Measurements from ENCODE around the gene SYNPO2.
A peak's percentile ranks its signal among the peaks of the same experiment; 100 is the strongest.
"Not testable (repeated sequence)": the region's sequence is repeated elsewhere in the genome, so short reads cannot be mapped to it uniquely, and the experiment has no call there.

Gene SYNPO2

DNA sequence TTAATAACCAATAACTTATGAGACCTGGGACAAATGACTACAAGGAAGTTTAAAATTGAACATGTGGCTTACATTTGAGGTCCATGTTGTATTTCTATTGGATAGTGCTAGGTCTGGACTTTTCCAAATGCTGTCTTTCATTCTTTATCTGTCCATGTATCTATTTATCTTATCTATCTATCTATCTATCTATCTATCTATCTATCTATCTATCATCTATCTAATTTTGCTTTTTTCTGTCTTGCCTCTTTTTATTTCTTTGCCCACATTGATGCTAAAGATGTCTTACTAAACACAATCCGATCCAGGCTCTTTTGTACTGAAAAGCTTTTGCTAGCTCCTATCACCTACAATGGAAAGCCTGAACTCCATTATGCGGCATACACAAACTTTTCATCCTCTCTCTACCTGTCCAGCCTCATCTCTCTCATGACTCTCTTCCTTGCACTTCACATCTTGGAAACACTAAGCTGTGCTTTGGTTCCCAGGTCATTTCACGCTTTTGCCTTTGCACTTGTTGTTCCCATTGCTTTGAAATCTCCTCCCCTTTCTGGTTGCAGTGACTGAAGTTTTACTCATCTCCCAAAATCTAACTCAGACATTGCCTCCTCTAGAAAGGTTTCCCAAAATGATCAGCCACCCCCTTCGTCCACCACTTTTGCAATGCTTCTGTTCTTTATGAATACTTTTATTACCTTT is 107.2 kb downstream of the SYNPO2 start:
- H3K9ac ChIP-seq (ENCODE audit: low read length), result no peak overlapping the region

DNA sequence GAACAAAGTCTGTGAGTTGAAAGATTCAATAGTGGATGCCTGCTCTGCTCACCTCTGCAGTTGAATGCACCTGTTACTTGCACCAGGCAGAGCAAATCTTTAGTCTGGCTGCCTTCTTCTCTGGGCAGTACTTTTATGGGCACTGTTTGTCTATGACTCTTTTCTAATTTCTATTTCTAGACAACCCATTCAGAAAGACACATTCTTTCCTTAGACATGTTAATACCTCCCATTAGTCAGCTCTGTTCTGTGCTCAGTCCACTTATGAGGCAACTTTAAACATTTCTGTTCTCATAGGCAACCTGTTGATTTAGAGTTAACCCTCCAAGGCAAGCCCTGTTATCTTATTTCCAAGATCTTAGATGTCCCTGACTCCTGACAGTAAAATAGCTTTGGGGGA is 108.9 kb downstream of the SYNPO2 start:
- H3K4me1 ChIP-seq (ENCODE audit: control insufficient read depth, insufficient read depth, low read length), result peaks cover 57% of the 10 kb centered on the region
- no peaks in the 10 kb centered on the region for H3K27me3 ChIP-seq (ENCODE audit: control insufficient read depth, insufficient read depth, low read length)
- H3K4me3 ChIP-seq (ENCODE audit: low read length), result no peak overlapping the region
- H3K36me3 ChIP-seq (ENCODE audit: control insufficient read depth, insufficient read depth, low read length), result no peaks in the 10 kb centered on the region
- H3K9ac ChIP-seq (ENCODE audit: low read length), result no peak overlapping the region
- peak overlapping the region; percentile 76 for H3K27ac ChIP-seq (ENCODE audit: low read depth, low read length)

More for the DNA sequence above, 107.2 kb downstream of the SYNPO2 start:
- no peak overlapping the region for H3K4me3 ChIP-seq (ENCODE audit: low read length)
- H3K27me3 ChIP-seq (ENCODE audit: control insufficient read depth, insufficient read depth, low read length), result no peaks in the 10 kb centered on the region
- H3K36me3 ChIP-seq (ENCODE audit: control insufficient read depth, insufficient read depth, low read length), result no peaks in the 10 kb centered on the region
- peak overlapping the region; percentile 80 for H3K27ac ChIP-seq (ENCODE audit: low read depth, low read length)
- peaks cover 58% of the 10 kb centered on the region for H3K4me1 ChIP-seq (ENCODE audit: control insufficient read depth, insufficient read depth, low read length)

DNA sequence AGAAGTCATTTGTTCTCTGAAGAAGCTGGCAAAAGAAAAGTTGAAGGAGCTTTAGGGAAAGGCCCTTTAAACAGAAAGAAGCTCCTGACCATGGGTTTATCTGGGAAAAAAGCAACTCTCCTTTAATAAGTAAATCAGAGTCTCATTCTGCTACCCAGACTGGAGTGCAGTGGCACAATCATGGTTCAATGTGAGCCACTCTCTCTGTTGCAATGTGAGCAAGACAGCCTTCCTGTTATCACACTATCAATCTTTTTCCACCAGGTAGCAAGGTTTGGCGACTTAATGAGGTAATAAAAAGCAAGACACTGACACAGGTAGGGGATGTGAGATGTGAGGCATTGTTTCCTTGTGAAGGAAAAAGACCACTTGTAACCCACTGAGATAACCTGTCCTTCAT is 111.3 kb downstream of the SYNPO2 start:
- H3K9ac ChIP-seq (ENCODE audit: low read length), result no peak overlapping the region
- H3K4me1 ChIP-seq (ENCODE audit: control insufficient read depth, insufficient read depth, low read length), result peaks cover 47% of the 10 kb centered on the region
- H3K27ac ChIP-seq (ENCODE audit: low read depth, low read length), result peak overlapping the region; percentile 82
- no peak overlapping the region for H3K4me3 ChIP-seq (ENCODE audit: low read length)
- no peaks in the 10 kb centered on the region for H3K36me3 ChIP-seq (ENCODE audit: control insufficient read depth, insufficient read depth, low read length)
- no peaks in the 10 kb centered on the region for H3K27me3 ChIP-seq (ENCODE audit: control insufficient read depth, insufficient read depth, low read length)

GRCh38 chr4:119000400-119000799 is 111.7 kb downstream of the SYNPO2 start:
- Histone ChIP-seq H3K36me3 (ENCODE audit: control insufficient read depth, insufficient read depth, low read length) (no peaks in the 10 kb centered on the region), H3K27ac (ENCODE audit: low read depth, low read length) (peak overlapping the region; percentile 82), H3K27me3 (ENCODE audit: control insufficient read depth, insufficient read depth, low read length) (no peaks in the 10 kb centered on the region), H3K4me3 (ENCODE audit: low read length) (no peak overlapping the region), H3K4me1 (ENCODE audit: control insufficient read depth, insufficient read depth, low read length) (peaks cover 45% of the 10 kb centered on the region), H3K9ac (ENCODE audit: low read length) (no peak overlapping the region)

GRCh38 chr4:119002476-119002875 is 113.8 kb downstream of the SYNPO2 start:
- no peaks in the 10 kb centered on the region for H3K27me3 ChIP-seq (ENCODE audit: control insufficient read depth, insufficient read depth, low read length)
- peak overlapping the region; percentile 73 for H3K27ac ChIP-seq (ENCODE audit: low read depth, low read length)
- no peaks in the 10 kb centered on the region for H3K36me3 ChIP-seq (ENCODE audit: control insufficient read depth, insufficient read depth, low read length)
- no peak overlapping the region for H3K4me3 ChIP-seq (ENCODE audit: low read length)
- peaks cover 46% of the 10 kb centered on the region for H3K4me1 ChIP-seq (ENCODE audit: control insufficient read depth, insufficient read depth, low read length)
- no peak overlapping the region for H3K9ac ChIP-seq (ENCODE audit: low read length)

DNA sequence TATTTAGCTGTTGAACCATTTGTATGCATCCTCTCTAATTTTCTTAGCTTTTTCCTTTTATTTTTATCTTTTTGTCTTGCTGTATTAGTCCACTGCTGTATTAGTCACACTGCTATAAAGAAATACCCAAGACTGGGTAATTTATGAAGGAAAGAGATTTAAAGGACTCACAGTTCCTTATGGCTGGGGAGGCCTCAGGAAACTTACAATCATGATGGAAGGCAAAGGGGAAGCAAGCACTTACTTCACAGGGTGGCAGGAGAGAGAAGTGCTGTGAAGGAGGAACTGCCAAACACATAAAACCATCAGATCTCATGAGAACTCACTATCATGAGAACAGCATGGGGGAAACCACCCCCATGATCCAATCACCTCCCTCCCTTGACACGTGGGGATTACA is 114.3 kb downstream of the SYNPO2 start:
- not testable (repeated sequence) for H3K36me3 ChIP-seq (ENCODE audit: control insufficient read depth, insufficient read depth, low read length); H3K4me3 ChIP-seq (ENCODE audit: low read length); H3K9ac ChIP-seq (ENCODE audit: low read length); H3K27me3 ChIP-seq (ENCODE audit: control insufficient read depth, insufficient read depth, low read length)
- H3K4me1 ChIP-seq (ENCODE audit: control insufficient read depth, insufficient read depth, low read length), result peaks cover 46% of the 10 kb centered on the region
- H3K27ac ChIP-seq (ENCODE audit: low read depth, low read length), result peak overlapping the region; percentile 73

DNA sequence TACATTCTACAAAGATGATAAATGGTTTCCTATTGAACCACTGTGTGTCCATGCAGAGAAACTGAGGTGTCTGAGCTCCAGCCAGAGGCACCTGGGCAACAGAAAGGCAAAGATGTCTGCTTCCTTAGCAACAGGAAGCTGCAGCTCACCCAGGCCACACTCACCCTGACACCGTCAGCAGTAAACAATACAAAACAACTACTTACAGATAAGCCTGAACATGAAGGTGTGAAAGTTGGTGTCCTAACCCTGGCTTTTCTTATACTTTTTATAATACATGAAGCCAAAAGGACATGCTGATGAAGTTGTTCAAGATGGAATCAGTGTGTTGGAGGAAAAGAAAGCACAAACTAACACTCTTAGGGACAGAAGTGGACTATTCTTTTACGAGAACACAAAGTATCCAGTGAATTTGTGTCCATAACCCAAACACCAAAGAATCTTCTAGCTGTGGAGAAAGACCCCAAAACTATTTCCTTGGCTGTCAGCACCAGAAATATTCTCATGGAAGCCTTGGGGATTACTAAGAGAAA is 117.3 kb downstream of the SYNPO2 start:
- H3K4me1 ChIP-seq (ENCODE audit: control insufficient read depth, insufficient read depth, low read length), result peaks cover 28% of the 10 kb centered on the region
- no peak overlapping the region for H3K9ac ChIP-seq (ENCODE audit: low read length)
- no peaks in the 10 kb centered on the region for H3K27me3 ChIP-seq (ENCODE audit: control insufficient read depth, insufficient read depth, low read length)
- no peaks in the 10 kb centered on the region for H3K36me3 ChIP-seq (ENCODE audit: control insufficient read depth, insufficient read depth, low read length)
- peak overlapping the region; percentile 75 for H3K27ac ChIP-seq (ENCODE audit: low read depth, low read length)
- H3K4me3 ChIP-seq (ENCODE audit: low read length), result no peak overlapping the region

- H3K36me3 ChIP-seq (ENCODE audit: control insufficient read depth, insufficient read depth, low read length), result no peaks in the 10 kb centered on the region
Observed at GRCh38 chr4:119008761-119009160, 120.1 kb downstream of the SYNPO2 start.

GRCh38 chr4:119010221-119010620 is 121.6 kb downstream of the SYNPO2 start:
- H3K27me3 ChIP-seq (ENCODE audit: control insufficient read depth, insufficient read depth, low read length); H3K9ac ChIP-seq (ENCODE audit: low read length); H3K36me3 ChIP-seq (ENCODE audit: control insufficient read depth, insufficient read depth, low read length); H3K4me3 ChIP-seq (ENCODE audit: low read length): not testable (repeated sequence)
- Histone ChIP-seq H3K27ac (ENCODE audit: low read depth, low read length) (peak overlapping the region; percentile 41), H3K4me1 (ENCODE audit: control insufficient read depth, insufficient read depth, low read length) (peaks cover 24% of the 10 kb centered on the region)

More at GRCh38 chr4:119008761-119009160, 120.1 kb downstream of the SYNPO2 start:
- no peak overlapping the region for H3K4me3 ChIP-seq (ENCODE audit: low read length)
- peak overlapping the region; percentile 26 for H3K27ac ChIP-seq (ENCODE audit: low read depth, low read length)
- H3K9ac ChIP-seq (ENCODE audit: low read length), result no peak overlapping the region
- no peaks in the 10 kb centered on the region for H3K27me3 ChIP-seq (ENCODE audit: control insufficient read depth, insufficient read depth, low read length)
- peaks cover 22% of the 10 kb centered on the region for H3K4me1 ChIP-seq (ENCODE audit: control insufficient read depth, insufficient read depth, low read length)

DNA sequence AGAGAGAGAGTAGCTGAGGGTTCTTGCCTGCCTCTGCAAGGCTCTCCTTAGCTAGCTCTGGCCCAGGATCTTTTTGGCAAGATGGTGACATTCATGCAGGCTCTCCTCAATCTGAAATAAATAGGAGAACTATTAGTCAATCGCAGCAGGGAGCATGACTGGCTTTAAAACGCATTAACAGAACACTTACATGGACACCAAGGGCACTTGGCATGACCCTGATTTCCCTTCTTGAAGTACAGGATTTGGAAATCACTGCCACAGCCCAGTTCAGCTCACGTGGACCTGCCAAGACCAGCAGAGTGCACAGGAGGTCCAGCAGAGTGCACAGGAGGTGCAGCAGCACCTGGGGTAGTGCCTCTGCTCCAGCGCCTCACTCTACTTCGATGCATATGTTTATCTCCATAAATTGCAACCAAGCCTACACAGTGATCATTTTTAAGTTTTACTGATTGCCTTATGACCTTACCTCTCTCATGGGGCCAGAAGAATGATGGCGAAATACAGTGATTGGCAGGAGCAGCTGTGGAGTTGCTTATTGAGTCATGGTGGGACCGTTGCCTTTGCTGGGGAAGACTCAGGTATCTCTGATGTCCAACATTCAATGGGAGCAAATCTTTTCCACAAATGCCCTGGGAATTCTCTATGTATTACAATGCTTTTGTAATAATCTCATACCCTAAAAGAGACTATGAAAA is 122.4 kb downstream of the SYNPO2 start:
- peak overlapping the region; percentile 38 for H3K27ac ChIP-seq (ENCODE audit: low read depth, low read length)
- H3K4me1 ChIP-seq (ENCODE audit: control insufficient read depth, insufficient read depth, low read length), result peaks cover 29% of the 10 kb centered on the region
- no peaks in the 10 kb centered on the region for H3K36me3 ChIP-seq (ENCODE audit: control insufficient read depth, insufficient read depth, low read length)
- no peaks in the 10 kb centered on the region for H3K27me3 ChIP-seq (ENCODE audit: control insufficient read depth, insufficient read depth, low read length)
- no peak overlapping the region for H3K9ac ChIP-seq (ENCODE audit: low read length)
- no peak overlapping the region for H3K4me3 ChIP-seq (ENCODE audit: low read length)

DNA sequence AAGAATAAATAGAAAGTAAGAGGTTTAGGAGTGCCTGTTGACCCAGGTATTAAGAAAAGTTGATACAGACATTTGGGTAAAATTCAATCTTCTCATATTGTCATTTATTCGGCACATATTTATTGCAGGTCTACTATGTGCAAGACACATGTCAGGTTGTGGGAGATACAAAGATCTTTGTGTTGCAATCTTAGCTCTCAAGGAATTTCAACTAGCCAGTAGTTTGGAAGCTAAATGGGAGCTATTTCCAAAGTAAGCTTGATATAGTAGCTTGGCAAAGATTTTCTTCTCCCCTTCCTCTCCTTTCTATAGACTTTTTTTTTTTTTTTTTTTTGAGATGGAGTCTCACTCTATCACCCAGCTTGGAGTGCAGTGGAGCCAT is 122.9 kb downstream of the SYNPO2 start:
- H3K4me3 ChIP-seq (ENCODE audit: low read length), result no peak overlapping the region
- H3K36me3 ChIP-seq (ENCODE audit: control insufficient read depth, insufficient read depth, low read length), result no peaks in the 10 kb centered on the region
- no peak overlapping the region for H3K9ac ChIP-seq (ENCODE audit: low read length)
- peaks cover 26% of the 10 kb centered on the region for H3K4me1 ChIP-seq (ENCODE audit: control insufficient read depth, insufficient read depth, low read length)
- peak overlapping the region; percentile 38 for H3K27ac ChIP-seq (ENCODE audit: low read depth, low read length)
- H3K27me3 ChIP-seq (ENCODE audit: control insufficient read depth, insufficient read depth, low read length), result no peaks in the 10 kb centered on the region

GRCh38 chr4:119014658-119015057 is 126.0 kb downstream of the SYNPO2 start:
- Histone ChIP-seq H3K27me3 (ENCODE audit: control insufficient read depth, insufficient read depth, low read length) (no peaks in the 10 kb centered on the region), H3K27ac (ENCODE audit: low read depth, low read length) (peak overlapping the region; percentile 82), H3K9ac (ENCODE audit: low read length) (no peak overlapping the region), H3K4me3 (ENCODE audit: low read length) (no peak overlapping the region), H3K36me3 (ENCODE audit: control insufficient read depth, insufficient read depth, low read length) (no peaks in the 10 kb centered on the region), H3K4me1 (ENCODE audit: control insufficient read depth, insufficient read depth, low read length) (peaks cover 21% of the 10 kb centered on the region)
